ENCODE data around the gene TTC1.

TTC1 gene

DNA sequence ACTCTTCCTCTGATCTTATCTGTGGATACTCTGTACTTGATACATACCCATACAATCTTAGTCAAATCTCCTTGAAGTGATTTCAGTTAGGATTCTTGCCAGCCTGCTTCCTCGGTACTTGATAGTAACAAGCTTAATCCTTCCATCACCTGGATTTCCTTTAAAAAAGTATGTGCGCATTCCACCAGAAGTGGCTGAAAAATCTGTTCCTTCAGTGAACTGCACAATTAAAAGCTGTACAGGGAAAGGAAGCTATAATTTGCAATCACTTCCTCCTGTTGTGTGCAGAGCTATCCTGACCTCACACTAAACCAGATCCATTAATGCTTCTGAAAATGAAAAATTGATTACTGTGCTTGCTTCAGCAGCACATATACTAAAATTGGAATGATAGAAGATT, 63.0 kb downstream of the TTC1 start (continued):
- no peak for TF ChIP-seq SNAI2 (CRISPR knock-in tag; IDR thresholded peaks at IDR 0.05)

GRCh38 chr5:160075073-160075472, 66.1 kb downstream of the TTC1 start:
- no peak for TF ChIP-seq PPARA (CRISPR knock-in tag; IDR thresholded peaks at IDR 0.05; ENCODE audit: borderline replicate concordance)
- TF ChIP-seq ESRRG (CRISPR knock-in tag; IDR thresholded peaks at IDR 0.05), result no peak
- no peak for TF ChIP-seq TOX (CRISPR knock-in tag; IDR thresholded peaks at IDR 0.05; ENCODE audit: borderline replicate concordance)
- no peak for TF ChIP-seq ZNF8 (CRISPR knock-in tag; IDR thresholded peaks at IDR 0.05)
- no peak for TF ChIP-seq BACH2 (CRISPR knock-in tag; IDR thresholded peaks at IDR 0.05; ENCODE audit: borderline replicate concordance)
- no peak for TF ChIP-seq OSR1 (CRISPR knock-in tag; IDR thresholded peaks at IDR 0.05)
- TF ChIP-seq CSDC2 (CRISPR knock-in tag; IDR thresholded peaks at IDR 0.05), result no peak
- no peak for TF ChIP-seq TSHZ2 (CRISPR knock-in tag; IDR thresholded peaks at IDR 0.05)
- ATAC-seq, result no peak

GRCh38 chr5:160076997-160077396, 68.1 kb downstream of the TTC1 start:
- no peak for ATAC-seq
- TF ChIP-seq SNAI2 (CRISPR knock-in tag; IDR thresholded peaks at IDR 0.05), result no peak
- no peak for TF ChIP-seq GLIS3 (CRISPR knock-in tag; IDR thresholded peaks at IDR 0.05)
- no peak for TF ChIP-seq TSHZ2 (CRISPR knock-in tag; IDR thresholded peaks at IDR 0.05)
- no peak for TF ChIP-seq ESRRG (CRISPR knock-in tag; IDR thresholded peaks at IDR 0.05)
- TF ChIP-seq ZC3H10 (CRISPR knock-in tag; IDR thresholded peaks at IDR 0.05), result no peak
- TF ChIP-seq ZFP3 (CRISPR knock-in tag; IDR thresholded peaks at IDR 0.05), result no peak
- no peak for TF ChIP-seq BACH2 (CRISPR knock-in tag; IDR thresholded peaks at IDR 0.05; ENCODE audit: borderline replicate concordance)
- no peak for TF ChIP-seq ZNF70 (CRISPR knock-in tag; IDR thresholded peaks at IDR 0.05)
- no peak for TF ChIP-seq ZNF8 (CRISPR knock-in tag; IDR thresholded peaks at IDR 0.05)
- TF ChIP-seq PATZ1 (CRISPR knock-in tag; IDR thresholded peaks at IDR 0.05; ENCODE audit: borderline replicate concordance), result no peak
- TF ChIP-seq TCF4 (CRISPR knock-in tag; IDR thresholded peaks at IDR 0.05; ENCODE audit: borderline replicate concordance), result no peak
- TF ChIP-seq TOX (CRISPR knock-in tag; IDR thresholded peaks at IDR 0.05; ENCODE audit: borderline replicate concordance), result no peak
- TF ChIP-seq, protein P1, sequence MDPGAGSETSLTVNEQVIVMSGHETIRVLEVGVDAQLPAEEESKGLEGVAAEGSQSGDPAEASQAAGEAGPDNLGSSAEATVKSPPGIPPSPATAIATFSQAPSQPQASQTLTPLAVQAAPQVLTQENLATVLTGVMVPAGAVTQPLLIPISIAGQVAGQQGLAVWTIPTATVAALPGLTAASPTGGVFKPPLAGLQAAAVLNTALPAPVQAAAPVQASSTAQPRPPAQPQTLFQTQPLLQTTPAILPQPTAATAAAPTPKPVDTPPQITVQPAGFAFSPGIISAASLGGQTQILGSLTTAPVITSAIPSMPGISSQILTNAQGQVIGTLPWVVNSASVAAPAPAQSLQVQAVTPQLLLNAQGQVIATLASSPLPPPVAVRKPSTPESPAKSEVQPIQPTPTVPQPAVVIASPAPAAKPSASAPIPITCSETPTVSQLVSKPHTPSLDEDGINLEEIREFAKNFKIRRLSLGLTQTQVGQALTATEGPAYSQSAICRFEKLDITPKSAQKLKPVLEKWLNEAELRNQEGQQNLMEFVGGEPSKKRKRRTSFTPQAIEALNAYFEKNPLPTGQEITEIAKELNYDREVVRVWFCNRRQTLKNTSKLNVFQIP (CRISPR knock-in tag; IDR thresholded peaks at IDR 0.05; ENCODE audit: borderline replicate concordance, low read depth), result no peak
- TF ChIP-seq ZFP30 (CRISPR knock-in tag; IDR thresholded peaks at IDR 0.05), result no peak
- no peak for TF ChIP-seq CREB5 (CRISPR knock-in tag; IDR thresholded peaks at IDR 0.05; ENCODE audit: low read depth)
- no peak for TF ChIP-seq PPARA (CRISPR knock-in tag; IDR thresholded peaks at IDR 0.05; ENCODE audit: borderline replicate concordance)
